HepG2 (cell line): ENCODE data around the gene SLITRK2.

Experiments used
- CTCF ChIP-seq: sonication (generic); formaldehyde crosslinking; IDR thresholded peaks from 2 replicates; pipeline ENCODE4 v1.5.0; 2020; ENCODE audit warnings: mild to moderate bottlenecking, missing genetic modification reagents, moderate library complexity
- ETS1 ChIP-seq: sonication (generic); formaldehyde crosslinking; IDR thresholded peaks from 2 replicates; pipeline ENCODE4 v1.4.0; 2020; ENCODE audit warnings: missing genetic modification reagents
- FOXJ3 ChIP-seq: sonication (generic); formaldehyde crosslinking; IDR thresholded peaks from 2 replicates; pipeline ENCODE4 v1.4.0; 2020; ENCODE audit warnings: missing genetic modification reagents, mild to moderate bottlenecking, borderline replicate concordance
- POGZ ChIP-seq: sonication (generic); formaldehyde crosslinking; IDR thresholded peaks from 2 replicates; pipeline ENCODE4 v1.4.0; 2020; ENCODE audit warnings: mild to moderate bottlenecking, missing genetic modification reagents
- RFX5 ChIP-seq: IDR thresholded peaks from 2 replicates; pipeline ENCODE4 v1.6.1; 2011; ENCODE audit warnings: low read depth, low read length, improper control_type of control experiment

- no peak for TF ChIP-seq FOXJ3
- TF ChIP-seq POGZ (CRISPR knock-in tag) = no peak
- TF ChIP-seq RFX5 = no peak
- no peak for TF ChIP-seq CTCF
- TF ChIP-seq ETS1 (CRISPR knock-in tag) = no peak
Observed at GRCh38 chrX:145840531-145840930, 22.9 kb downstream of the SLITRK2 start.
